Measurements from ENCODE around the gene TFF1. TPM values are rescaled to one million over a fixed set of nuclear protein-coding genes. Genes with fewer than 3 reads are reported as not detected.
"Not testable (repeated sequence)": the region's sequence is repeated elsewhere in the genome, so short reads cannot be mapped to it uniquely, and the experiment has no call there.

Gene TFF1
- polyA plus RNA-seq (2013, experiment 1 of 2; ENCODE audit: insufficient read length) = not detected
- not detected for polyA plus RNA-seq (2013, experiment 2 of 2; ENCODE audit: insufficient read length)

- DNase-seq = no peak
These were observed at the start of gene TFF1 for GRCh38 chr21:42366292-42367010. TSS of gene TFF1 (minus strand) at chr21:42366535. CDS start at chr21:42366495, 40 bp downstream.

- peak; percentile 21 for DNase-seq
These were observed 48.8 kb upstream of the TFF1 start for GRCh38 chr21:42414928-42415769.

GRCh38 chr21:42414553-42414927 lies 48.2 kb upstream of the TFF1 start:
- DNase-seq = no peak

- no peak for DNase-seq
These were observed 47.7 kb upstream of the TFF1 start for GRCh38 chr21:42414066-42414465.

- no peak for DNase-seq
These were observed 47.2 kb upstream of the TFF1 start for GRCh38 chr21:42413500-42413899.

GRCh38 chr21:42413093-42413492 lies 46.8 kb upstream of the TFF1 start:
- no peak for DNase-seq

- no peak for DNase-seq
These were observed 46.2 kb upstream of the TFF1 start for GRCh38 chr21:42412636-42412933.

- peak; percentile 1 for DNase-seq
These were observed 45.7 kb upstream of the TFF1 start for GRCh38 chr21:42411891-42412635.

- DNase-seq = no peak
These were observed 45.0 kb upstream of the TFF1 start for GRCh38 chr21:42411197-42411869.

GRCh38 chr21:42409366-42409765 lies 43.0 kb upstream of the TFF1 start:
- no peak for DNase-seq

GRCh38 chr21:42408718-42409117 lies 42.4 kb upstream of the TFF1 start:
- not testable (repeated sequence) for DNase-seq

GRCh38 chr21:42407476-42407875 lies 41.1 kb upstream of the TFF1 start:
- DNase-seq = no peak

- no peak for DNase-seq
These were observed 40.5 kb upstream of the TFF1 start for GRCh38 chr21:42406866-42407265.

GRCh38 chr21:42406201-42406621 lies 39.9 kb upstream of the TFF1 start:
- no peak for DNase-seq

- DNase-seq = no peak
These were observed 39.0 kb upstream of the TFF1 start for GRCh38 chr21:42405064-42406013.

GRCh38 chr21:42404539-42404938 lies 38.2 kb upstream of the TFF1 start:
- DNase-seq = no peak

- no peak for DNase-seq
These were observed 37.4 kb upstream of the TFF1 start, which contains the start of gene UBASH3A for GRCh38 chr21:42403611-42404231. TSS of gene UBASH3A (plus strand) at chr21:42403902. CDS start at chr21:42403946, 44 bp downstream.

GRCh38 chr21:42401820-42402251 lies 35.5 kb upstream of the TFF1 start:
- DNase-seq = no peak

GRCh38 chr21:42401154-42401553 lies 34.8 kb upstream of the TFF1 start:
- DNase-seq = peak; percentile 23

GRCh38 chr21:42400525-42400924 lies 34.2 kb upstream of the TFF1 start:
- peak; percentile 16 for DNase-seq

All from fibroblast of skin of abdomen (primary cell).